H9 (cell line): ENCODE data around the gene MPG. TPM values are rescaled to one million over a fixed set of nuclear protein-coding genes. Genes with fewer than 3 reads are reported as not detected.

Experiments
- DNase-seq: peaks from one replicate; pipeline ENCODE4 v3.0.0-alpha.2; 2017
- H2AFZ ChIP-seq: one replicate; pipeline ENCODE4 v1.6.1; 2013; ENCODE audit warnings: mild to moderate bottlenecking, low read length, control low read depth, moderate library complexity
- H2AK5ac ChIP-seq: 2 replicates; pipeline ENCODE4 v1.6.1; 2013; ENCODE audit warnings: low read length, control low read depth, mixed read lengths; ENCODE audit not compliant: insufficient read length
- H2BK120ac ChIP-seq: one replicate; pipeline ENCODE4 v1.6.1; 2013; ENCODE audit warnings: low read depth, mild to moderate bottlenecking, low read length, control low read depth, inconsistent platforms; ENCODE audit not compliant: poor library complexity, severe bottlenecking
- H2BK12ac ChIP-seq: 2 replicates; pipeline ENCODE4 v1.6.1; 2013; ENCODE audit warnings: low read length, control low read depth, mixed read lengths, low read depth; ENCODE audit not compliant: insufficient read length
- H2BK15ac ChIP-seq: 2 replicates; pipeline ENCODE4 v1.6.1; 2013; ENCODE audit warnings: low read depth, low read length, control low read depth
- H2BK20ac ChIP-seq: one replicate; pipeline ENCODE4 v1.6.1; 2013; ENCODE audit warnings: low read depth, mild to moderate bottlenecking, low read length, control low read depth, inconsistent platforms; ENCODE audit not compliant: poor library complexity, severe bottlenecking
- H2BK5ac ChIP-seq: 2 replicates; pipeline ENCODE4 v1.6.1; 2013; ENCODE audit warnings: low read length, control low read depth, mixed read lengths; ENCODE audit not compliant: insufficient read length
- H3K14ac ChIP-seq: 2 replicates; pipeline ENCODE4 v1.6.1; 2013; ENCODE audit warnings: low read length, control low read depth; ENCODE audit not compliant: insufficient read depth
- H3K18ac ChIP-seq: 2 replicates; pipeline ENCODE4 v1.6.1; 2013; ENCODE audit warnings: low read depth, mild to moderate bottlenecking, mixed read lengths, low read length, control low read depth; ENCODE audit not compliant: insufficient read length
- H3K23ac ChIP-seq: 2 replicates; pipeline ENCODE4 v1.6.1; 2013; ENCODE audit warnings: low read length, control low read depth, mixed read lengths, low read depth; ENCODE audit not compliant: insufficient read length
- H3K23me2 ChIP-seq: 2 replicates; pipeline ENCODE4 v1.6.1; 2013; ENCODE audit warnings: low read depth, mild to moderate bottlenecking, mixed read lengths, low read length, control low read depth; ENCODE audit not compliant: insufficient read length, poor library complexity, severe bottlenecking
- H3K27ac ChIP-seq: 2 replicates; pipeline ENCODE4 v1.5.1; 2013; ENCODE audit warnings: low read length, control low read depth, mixed read lengths, low read depth; ENCODE audit not compliant: insufficient read length
- H3K27me3 ChIP-seq: 2 replicates; pipeline ENCODE4 v1.6.1; 2013; ENCODE audit warnings: low read length, control low read depth, inconsistent platforms; ENCODE audit not compliant: insufficient read depth
- H3K4ac ChIP-seq: 2 replicates; pipeline ENCODE4 v1.6.1; 2013; ENCODE audit warnings: low read depth, mild to moderate bottlenecking, control low read depth, inconsistent platforms, low read length, moderate library complexity
- H3K4me1 ChIP-seq: 2 replicates; pipeline ENCODE4 v1.6.1; 2013; ENCODE audit warnings: low read length, control low read depth, inconsistent platforms; ENCODE audit not compliant: insufficient read depth
- H3K4me2 ChIP-seq: 2 replicates; pipeline ENCODE4 v1.6.1; 2013; ENCODE audit warnings: low read length, control low read depth, mixed read lengths; ENCODE audit not compliant: insufficient read length, insufficient read depth
- H3K56ac ChIP-seq: 2 replicates; pipeline ENCODE4 v1.6.1; 2013; ENCODE audit warnings: low read depth, mild to moderate bottlenecking, mixed read lengths, low read length, control low read depth; ENCODE audit not compliant: insufficient read length
- H3K79me1 ChIP-seq: 2 replicates; pipeline ENCODE4 v1.6.1; 2013; ENCODE audit warnings: low read depth, mild to moderate bottlenecking, moderate library complexity, low read length, control low read depth, inconsistent platforms; ENCODE audit not compliant: insufficient read depth, poor library complexity, severe bottlenecking
- H3K79me2 ChIP-seq: 2 replicates; pipeline ENCODE4 v1.6.1; 2013; ENCODE audit warnings: low read length, control low read depth, inconsistent platforms; ENCODE audit not compliant: insufficient read depth
- H3K9ac ChIP-seq: 2 replicates; pipeline ENCODE4 v1.6.1; 2013; ENCODE audit warnings: low read length, control low read depth, mixed read lengths; ENCODE audit not compliant: insufficient read length; ENCODE audit errors: extremely low read depth
- H3K9me3 ChIP-seq: one replicate; pipeline ENCODE4 v1.6.1; 2013; ENCODE audit warnings: low read depth, low read length, inconsistent platforms; ENCODE audit not compliant: control insufficient read depth
- H3T11ph ChIP-seq: one replicate; pipeline ENCODE4 v1.6.1; 2013; ENCODE audit warnings: mild to moderate bottlenecking, low read length, control low read depth, inconsistent platforms
- H4K20me1 ChIP-seq: one replicate; pipeline ENCODE4 v1.6.1; 2013; ENCODE audit not compliant: control insufficient read depth, insufficient read length, insufficient read depth
- H4K5ac ChIP-seq: 2 replicates; pipeline ENCODE4 v1.6.1; 2013; ENCODE audit warnings: low read depth, mild to moderate bottlenecking, mixed read lengths, low read length, control low read depth; ENCODE audit not compliant: insufficient read length
- H4K8ac ChIP-seq: replicated peaks from 2 replicates; pipeline ENCODE4 v1.6.1; 2013; ENCODE audit warnings: low read length, control low read depth, mixed read lengths, low read depth; ENCODE audit not compliant: insufficient read length
- H4K91ac ChIP-seq: 2 replicates; pipeline ENCODE4 v1.6.1; 2013; ENCODE audit warnings: low read depth, mild to moderate bottlenecking, moderate library complexity, mixed read lengths, low read length, control low read depth; ENCODE audit not compliant: insufficient read length
- H3K27ac Mint-ChIP-seq, 3 experiments: 2 replicates in 2 of 3; 3 replicates in 1 of 3; pipeline ENCODE4 v1.8.0; 2020 to 2021; ENCODE audit warnings: mixed read lengths in 3 of 3, mild to moderate bottlenecking in 1 of 3, moderate library complexity in 1 of 3
- H3K27me3 Mint-ChIP-seq: 2 replicates; pipeline ENCODE4 v1.8.0; 2021; ENCODE audit warnings: low read depth, mild to moderate bottlenecking, moderate library complexity, mixed read lengths
- H3K36me3 Mint-ChIP-seq, 3 experiments: 2 replicates in 2 of 3; 3 replicates in 1 of 3; pipeline ENCODE4 v1.8.0; 2020 to 2021; ENCODE audit warnings: low read depth in 3 of 3, mixed read lengths in 3 of 3; ENCODE audit not compliant: insufficient read depth in 1 of 3
- H3K4me1 Mint-ChIP-seq, 2 experiments: 2 replicates each; pipeline ENCODE4 v1.8.0; 2020; ENCODE audit warnings: mixed read lengths in 2 of 2
- H3K4me3 Mint-ChIP-seq, 2 experiments: 2 replicates in 1 of 2; 3 replicates in 1 of 2; pipeline ENCODE4 v1.8.0; 2020 to 2021; ENCODE audit warnings: mild to moderate bottlenecking in 2 of 2, mixed read lengths in 2 of 2, moderate library complexity in 1 of 2
- H3K9me3 Mint-ChIP-seq, 2 experiments: 2 replicates in 1 of 2; 3 replicates in 1 of 2; pipeline ENCODE4 v1.8.0; 2020; ENCODE audit warnings: mild to moderate bottlenecking in 2 of 2, mixed read lengths in 2 of 2, moderate library complexity in 1 of 2
- CTCF ChIP-seq: fragments of 200-600 bp; sonication (generic); conservative IDR thresholded peaks from 3 replicates; pipeline ENCODE4 v1.8.0; 2021; ENCODE audit warnings: antibody characterized with exemption, mild to moderate bottlenecking
- WGBS: extraction: QIAGEN DNeasy Blood & Tissue Kit; methylation state at CpG from one replicate; pipeline ENCODE4 v1.1.7; 2013; ENCODE audit warnings: missing lambda C conversion rate, low lambda C conversion rate, mixed read lengths; ENCODE audit not compliant: insufficient read length; ENCODE audit errors: extremely low coverage; 5-methylcytosine and 5-hydroxymethylcytosine counted together
- total RNA-seq: library from RNA; stranded (reverse); gene quantifications from 2 replicates; pipeline ENCODE4 v1.2.1, GENCODE V29; 2021

Gene MPG
- total RNA-seq, 1 experiment from 2014 or later, result 39.1 TPM

DNA sequence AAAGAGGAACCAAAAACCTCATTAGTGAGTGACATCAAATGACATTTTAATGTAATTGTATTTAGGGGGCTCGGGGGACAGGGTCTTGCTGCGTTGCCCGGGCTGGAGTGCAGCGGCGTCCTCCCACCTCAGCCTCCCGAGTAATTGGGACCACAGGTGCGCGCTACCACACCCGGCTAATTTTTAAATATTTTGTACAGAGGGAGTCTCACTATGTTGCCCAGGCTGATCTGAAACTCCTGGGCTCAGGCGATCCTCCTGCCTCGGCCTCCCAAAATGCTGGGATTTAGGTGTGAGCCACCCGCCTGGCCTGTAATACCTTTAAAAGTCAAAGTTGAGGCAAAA lies 23.8 kb upstream of the MPG start:
- no peak for TF ChIP-seq CTCF
- Histone ChIP-seq H4K91ac (no peak overlapping the region), H4K5ac (no peak overlapping the region), H3K27ac (no peak overlapping the region), H3K23me2 (no peaks in the 10 kb centered on the region), H4K20me1 (no peaks in the 10 kb centered on the region), H3K79me2 (peaks cover 2% of the 10 kb centered on the region; the same call in 1 of the 2 replicates), H2BK12ac (no peak overlapping the region), H4K8ac (no peak overlapping the region), H3K56ac (no peak overlapping the region), H3K9ac (peak overlapping the region; percentile 36), H3K18ac (no peak overlapping the region), H2BK20ac (no peak overlapping the region), H2AK5ac (no peak overlapping the region), H2BK120ac (no peak overlapping the region), H3K4me1 (no peaks in the 10 kb centered on the region), H3K14ac (no peak overlapping the region; the same call in 1 of the 2 replicates), H3K9me3 (no peaks in the 10 kb centered on the region), H2AFZ (no peak overlapping the region), H3K27me3 (no peaks in the 10 kb centered on the region), H3K4ac (no peak overlapping the region), H3K4me2 (peak overlapping the region; percentile 78), H3T11ph (no peak overlapping the region), H2BK15ac (no peak overlapping the region; the same call in 1 of the 2 replicates), H2BK5ac (no peak overlapping the region), H3K79me1 (peaks cover 2% of the 10 kb centered on the region), H3K23ac (no peak overlapping the region)
- no peak for DNase-seq
- H3K9me3 Mint-ChIP-seq, result peaks cover 3 to 8% of the 10 kb centered on the region in 2 experiments; a peak in 3 of 5 replicates
- H3K4me1 Mint-ChIP-seq, result peaks cover 12 to 19% of the 10 kb centered on the region in 2 experiments
- peak overlapping the region; percentile 98 to 100 for H3K4me3 Mint-ChIP-seq
- peaks cover 33 to 77% (median 64%) of the 10 kb centered on the region in 3 experiments for H3K36me3 Mint-ChIP-seq
- H3K27me3 Mint-ChIP-seq, result no peaks in the 10 kb centered on the region
- WGBS, result no CpG with 5 or more reads among the region's 12 CpGs
- H3K27ac Mint-ChIP-seq, result no peak overlapping the region
